Small intestine (tissue), 16 donors: Measurements from ENCODE around the gene OR10A3. TPM values are rescaled to one million over a fixed set of nuclear protein-coding genes. Genes with fewer than 3 reads are reported as not detected.
"Not testable (repeated sequence)": the region's sequence is repeated elsewhere in the genome, so short reads cannot be mapped to it uniquely, and the experiment has no call there.

Source experiments
- DNase-seq, 2 donors: peaks; one replicate each; pipeline versions ENCODE4 v3.0.0 to v3.0.0-alpha.2; 2013
- FAIRE-seq: peaks from 2 replicates; lab custom pipeline; 2012; peaks lifted over from hg19 to GRCh38; lab: Jason Lieb, UNC
- H3K27ac ChIP-seq, 3 donors: one replicate each; pipeline ENCODE4 v1.5.1; 2013; ENCODE audit warnings: low read length in 2 of 3, mild to moderate bottlenecking in 2 of 3, control low read depth in 1 of 3, inconsistent platforms in 1 of 3, low read depth in 1 of 3, moderate library complexity in 1 of 3
- H3K27me3 ChIP-seq, 3 donors: one replicate each; pipeline ENCODE4 v1.6.1; 2013; ENCODE audit warnings: low read length in 3 of 3, inconsistent platforms in 1 of 3; ENCODE audit not compliant: control insufficient read depth in 3 of 3, insufficient read depth in 3 of 3
- H3K36me3 ChIP-seq, 3 donors: one replicate each; pipeline ENCODE4 v1.6.1; 2013; ENCODE audit warnings: low read length in 3 of 3, inconsistent platforms in 1 of 3, low read depth in 1 of 3, mild to moderate bottlenecking in 1 of 3, moderate library complexity in 1 of 3; ENCODE audit not compliant: control insufficient read depth in 3 of 3, insufficient read depth in 2 of 3
- H3K4me1 ChIP-seq, 3 donors: one replicate each; pipeline ENCODE4 v1.6.1; 2013; ENCODE audit warnings: low read length in 2 of 3, inconsistent platforms in 1 of 3, low read depth in 1 of 3, mild to moderate bottlenecking in 1 of 3, moderate library complexity in 1 of 3; ENCODE audit not compliant: control insufficient read depth in 3 of 3, insufficient read depth in 2 of 3
- H3K4me3 ChIP-seq, 3 donors: one replicate each; pipeline ENCODE4 v1.5.1; 2013; ENCODE audit warnings: low read length in 3 of 3, control low read depth in 1 of 3, inconsistent platforms in 1 of 3, low read depth in 1 of 3, mild to moderate bottlenecking in 1 of 3, moderate library complexity in 1 of 3
- H3K9me3 ChIP-seq, 2 donors: one replicate each; pipeline ENCODE4 v1.6.1; 2013; ENCODE audit warnings: low read depth in 1 of 2, low read length in 1 of 2; ENCODE audit not compliant: control insufficient read depth in 2 of 2, insufficient read depth in 1 of 2
- WGBS, 3 donors: extraction: QIAGEN DNeasy Blood & Tissue Kit; methylation state at CpG; one replicate each; pipeline ENCODE4 v1.1.7; 2013; 5-methylcytosine and 5-hydroxymethylcytosine counted together
- long read RNA-seq, 10 donors: transcript quantifications; one replicate each; lab custom pipeline, GENCODE V29; 2026
- polyA plus RNA-seq, 4 donors: library from polyadenylated mRNA; stranded (reverse) in 3 of 4; unstranded in 1 of 4; fragments of 200-250 nt in 3 of 4; fragments of 120-200 nt in 1 of 4; gene quantifications; one replicate each; pipeline versions ENCODE4 v1.2.1 to v1.2.3, GENCODE V29; 2013
- donor health status: healthy with polysubstance abuse.
- donor health status: control.
- donor health status: control.
- donor health status: Bipolar disorder and iron deficiency.
- donor health status: healthy.

Gene OR10A3
- polyA plus RNA-seq = under 1 TPM in 1 of 4 donors, not detected in 3; 0.01 TPM
- long read RNA-seq, donor 1 = 0 reads
- long read RNA-seq, donor 2 = 0 reads
- long read RNA-seq, donor 3 = 0 reads
- long read RNA-seq, donor 4 = 0 reads
- long read RNA-seq, donor 5 = 0 reads
- long read RNA-seq, donor 6 = 0 reads
- long read RNA-seq, donor 7 = 0 reads
- long read RNA-seq, donor 8 = 0 reads
- long read RNA-seq, donor 9 = 0 reads
- long read RNA-seq, donor 10 = 0 reads

GRCh38 chr11:7941608-7942007 is at the start of gene OR10A3:
OR10A3 (minus strand) TSS chr11:7941708; CDS start chr11:7939520, 2,188 bp downstream.
- H3K4me1 ChIP-seq = no peaks in the 10 kb centered on the region
- 91 to 97% (median 94%) methylated on average over 2 of the region's 2 CpGs for WGBS, 3 donors
- no peak within 1 kb of the TSS for H3K27ac ChIP-seq
- DNase-seq (no peak), FAIRE-seq (no peak)
- H3K36me3 ChIP-seq = no peaks in the 10 kb centered on the region
- no peak within 1 kb of the TSS for H3K4me3 ChIP-seq
- H3K9me3 ChIP-seq = peaks cover 0 to 16% of the 10 kb centered on the region in 2 donors
- peaks cover 0 to 8% (median 0%) of the 10 kb centered on the region in 3 donors for H3K27me3 ChIP-seq

- not testable (repeated sequence) for FAIRE-seq, H3K27me3 ChIP-seq, DNase-seq, H3K27ac ChIP-seq, H3K9me3 ChIP-seq
- peak overlapping the region; percentile 62 to 82 (median 77) for H3K4me3 ChIP-seq
- peaks cover 2 to 10% (median 5%) of the 10 kb centered on the region in 3 donors for H3K36me3 ChIP-seq
- WGBS, 3 donors = 0 to 1% (median 1%) methylated on average over 6 to 9 of the region's 13 CpGs
- peaks cover 0 to 18% (median 10%) of the 10 kb centered on the region in 3 donors for H3K4me1 ChIP-seq
These were observed 46.0 kb upstream of the OR10A3 start for GRCh38 chr11:7987560-7987883.

GRCh38 chr11:7986768-7987559 is 45.5 kb upstream of the OR10A3 start, which contains the start of gene EIF3F:
EIF3F (plus strand) TSS chr11:7987337; CDS start chr11:7987353, 16 bp downstream.
- Histone ChIP-seq H3K27ac (peak within 1 kb of the TSS; percentile 26 to 74 (median 44)), H3K36me3 (peaks cover 0 to 5% (median under 1%) of the 10 kb centered on the region in 3 donors), H3K4me3 (peak within 1 kb of the TSS; percentile 62 to 82 (median 77)), H3K4me1 (peaks cover 0 to 18% (median 10%) of the 10 kb centered on the region in 3 donors), H3K27me3 (no peaks in the 10 kb centered on the region), H3K9me3 (no peaks in the 10 kb centered on the region)
- WGBS, 3 donors = 0 to 1% (median 1%) methylated on average over 47 of the region's 47 CpGs
- no peak for FAIRE-seq
- DNase-seq = peak; percentile 97 to 100

- DNase-seq (no peak), FAIRE-seq (no peak)
- H3K9me3 ChIP-seq = no peaks in the 10 kb centered on the region
- no peak overlapping the region for H3K4me3 ChIP-seq
- H3K36me3 ChIP-seq = peaks cover 0 to 2% (median 0%) of the 10 kb centered on the region in 3 donors
- 70 to 89% (median 78%) methylated on average over 7 of the region's 7 CpGs for WGBS, 3 donors
- no peak overlapping the region for H3K27ac ChIP-seq
- peaks cover 0 to 16% (median 10%) of the 10 kb centered on the region in 3 donors for H3K4me1 ChIP-seq
- H3K27me3 ChIP-seq = no peaks in the 10 kb centered on the region
These were observed 42.5 kb upstream of the OR10A3 start for GRCh38 chr11:7983832-7984590.

GRCh38 chr11:7982582-7983119 is 41.1 kb upstream of the OR10A3 start:
- H3K27me3 ChIP-seq = no peaks in the 10 kb centered on the region
- DNase-seq (no peak), FAIRE-seq (no peak)
- H3K27ac ChIP-seq = no peak overlapping the region
- no peak overlapping the region for H3K4me3 ChIP-seq
- 59 to 78% (median 68%) methylated on average over 1 of the region's 1 CpG for WGBS, 3 donors
- peaks cover 0 to 5% (median 0%) of the 10 kb centered on the region in 3 donors for H3K4me1 ChIP-seq
- H3K9me3 ChIP-seq = no peaks in the 10 kb centered on the region
- no peaks in the 10 kb centered on the region for H3K36me3 ChIP-seq

- no peaks in the 10 kb centered on the region for H3K27me3 ChIP-seq
- H3K36me3 ChIP-seq = no peaks in the 10 kb centered on the region
- H3K9me3 ChIP-seq = no peaks in the 10 kb centered on the region
- H3K4me3 ChIP-seq = no peak overlapping the region
- DNase-seq (no peak), FAIRE-seq (no peak)
- WGBS, 3 donors = 70 to 71% (median 71%) methylated on average over 1 of the region's 1 CpG
- H3K27ac ChIP-seq = no peak overlapping the region
- peaks cover 0 to 2% (median 0%) of the 10 kb centered on the region in 3 donors for H3K4me1 ChIP-seq
These were observed 40.2 kb upstream of the OR10A3 start for GRCh38 chr11:7981619-7982157.

- H3K4me1 ChIP-seq = no peaks in the 10 kb centered on the region
- no peaks in the 10 kb centered on the region for H3K36me3 ChIP-seq
- FAIRE-seq (no peak), DNase-seq (no peak)
- H3K27ac ChIP-seq = no peak overlapping the region
- no peaks in the 10 kb centered on the region for H3K9me3 ChIP-seq
- H3K27me3 ChIP-seq = no peaks in the 10 kb centered on the region
- H3K4me3 ChIP-seq = no peak overlapping the region
- 49 to 57% (median 51%) methylated on average over 5 of the region's 5 CpGs for WGBS, 3 donors
These were observed 35.9 kb upstream of the OR10A3 start for GRCh38 chr11:7977232-7977917.
